ENCODE results near the gene TRPC4.

- TF ChIP-seq REST (IDR thresholded peaks at IDR 0.05; ENCODE audit: insufficient read depth in 1 of 2, low read depth in 2 of 2, low read length in 1 of 2) (no peak), CTCF (IDR thresholded peaks at IDR 0.05) (no peak), SIN3A (IDR thresholded peaks at IDR 0.05; ENCODE audit: borderline replicate concordance, insufficient read depth, low read depth, low read length) (no peak), POLR2AphosphoS5 (IDR thresholded peaks at IDR 0.05; ENCODE audit: low read depth, low read length) (no peak)
Measured at GRCh38 chr13:37777676-37778075, 91.9 kb downstream of the TRPC4 start.
